ENCODE results near the gene ST8SIA5.

Gene ST8SIA5

DNA sequence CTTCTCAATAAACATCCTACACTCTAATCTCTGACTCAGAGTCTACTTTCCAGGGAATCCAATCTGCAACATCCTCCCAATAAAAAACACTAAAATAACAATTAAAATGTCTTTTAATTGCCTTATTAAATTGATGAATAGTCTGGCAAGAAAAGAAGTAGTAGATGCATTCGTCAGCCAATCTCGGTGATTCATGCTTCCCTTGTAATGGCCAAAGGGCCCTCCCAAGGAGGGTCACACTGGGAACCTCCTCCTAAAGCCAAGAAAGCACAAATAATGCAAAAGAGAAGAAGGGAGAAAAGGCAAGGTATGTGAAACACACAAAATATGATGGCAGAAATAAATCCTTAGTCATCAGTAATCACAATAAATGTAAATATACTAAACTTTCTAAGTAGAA, 16.8 kb downstream of the ST8SIA5 start:
- no peak for DNase-seq (ENCODE audit: low read depth)

DNA sequence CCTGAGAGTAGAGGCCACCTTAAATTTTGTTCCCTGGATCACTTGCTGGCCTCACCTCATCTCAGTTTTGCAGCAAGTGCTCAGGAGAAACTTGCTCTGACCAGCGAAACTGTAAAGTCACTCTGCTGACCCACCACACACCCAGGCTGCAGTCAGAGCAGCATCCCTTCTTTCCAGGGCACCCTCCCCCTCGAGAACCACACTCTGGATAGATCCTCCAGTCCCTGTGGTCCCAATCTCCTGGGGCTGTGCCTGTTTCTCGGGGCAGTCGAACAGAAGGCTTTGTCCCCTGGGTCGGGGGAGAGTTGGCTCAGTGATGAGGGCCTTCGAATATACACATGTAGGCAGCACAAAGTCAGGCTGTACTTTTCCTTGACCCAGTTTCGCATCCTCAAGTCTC, 18.4 kb downstream of the ST8SIA5 start:
- DNase-seq (ENCODE audit: low read depth) = no peak

DNA sequence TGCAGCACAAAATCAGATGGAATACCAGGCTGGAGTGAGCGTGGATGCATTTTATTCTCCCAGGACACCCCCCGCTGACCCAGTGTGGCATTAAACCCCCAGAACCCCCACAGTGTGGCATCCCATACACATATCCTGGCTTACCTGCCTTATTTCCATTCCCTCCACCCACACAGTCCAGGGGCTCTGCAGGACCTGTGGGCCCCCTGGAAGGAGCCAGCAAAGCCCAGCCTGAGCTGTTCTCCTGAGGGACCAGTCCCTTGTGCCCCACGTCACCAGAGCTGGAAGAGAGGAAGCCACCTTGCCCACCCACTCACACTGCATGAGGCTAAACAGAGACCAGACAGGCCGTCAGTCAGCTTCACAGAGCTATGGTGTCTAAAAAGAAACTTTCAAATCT, 20.1 kb downstream of the ST8SIA5 start:
- no peak for DNase-seq (ENCODE audit: low read depth)

DNA sequence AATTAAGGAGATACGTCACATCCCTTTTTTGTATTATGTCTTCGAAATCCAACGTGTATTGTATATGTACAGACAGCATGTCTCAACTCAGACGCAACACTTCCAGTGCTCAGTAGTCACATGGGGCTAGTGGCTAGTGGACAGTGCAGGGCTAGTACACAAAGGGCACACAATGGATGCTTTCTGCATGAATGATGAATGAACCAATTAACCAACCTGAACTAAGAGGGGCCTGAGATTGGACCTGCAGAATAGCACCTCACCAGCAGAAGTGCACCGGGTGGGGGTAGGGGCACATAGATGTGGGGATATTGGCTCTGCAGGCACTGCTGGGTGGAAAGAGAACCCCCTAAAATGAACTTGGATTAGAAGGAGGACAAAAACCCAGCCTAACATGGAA, 20.7 kb downstream of the ST8SIA5 start:
- DNase-seq (ENCODE audit: low read depth) = no peak

DNA sequence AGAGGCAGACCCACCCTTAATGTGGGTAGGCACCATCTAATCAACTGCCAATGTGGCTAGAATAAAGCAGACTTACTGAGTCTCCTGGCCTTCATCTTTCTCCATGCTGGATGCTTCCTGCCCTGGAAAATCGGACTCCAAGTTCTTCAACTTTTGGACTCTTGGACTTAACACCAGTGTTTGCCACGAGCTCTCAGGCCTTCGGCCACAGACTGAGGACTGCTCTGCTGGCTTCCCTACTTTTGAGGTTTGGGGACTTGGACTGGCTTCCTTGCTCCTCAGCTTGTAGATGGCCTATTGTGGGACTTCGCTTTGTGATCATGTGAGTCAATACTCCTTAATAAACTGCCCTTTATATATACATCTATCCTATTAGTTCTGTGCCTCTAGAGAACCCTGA, 21.9 kb downstream of the ST8SIA5 start:
- DNase-seq (ENCODE audit: low read depth) = no peak

DNA sequence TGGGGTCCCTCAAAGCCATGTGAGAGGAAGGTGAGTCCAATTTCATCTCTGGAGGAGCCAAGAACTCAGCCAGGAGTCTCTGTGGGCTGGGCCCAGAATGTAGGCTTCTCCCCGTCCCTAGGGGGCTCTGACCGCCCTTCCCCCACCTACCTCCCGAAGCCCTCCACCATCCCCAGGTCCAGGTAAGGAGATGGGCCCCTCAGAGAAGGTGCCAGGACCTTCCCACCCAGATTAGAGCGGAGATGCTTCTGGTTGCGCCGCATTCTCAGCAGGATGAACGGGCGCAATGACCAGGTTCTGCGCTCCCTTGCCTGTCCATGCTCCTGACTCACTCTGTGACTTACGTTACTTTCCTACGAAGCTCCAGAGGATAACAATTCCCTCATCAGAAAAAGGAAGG, 23.0 kb downstream of the ST8SIA5 start:
- no peak for DNase-seq (ENCODE audit: low read depth)

DNA sequence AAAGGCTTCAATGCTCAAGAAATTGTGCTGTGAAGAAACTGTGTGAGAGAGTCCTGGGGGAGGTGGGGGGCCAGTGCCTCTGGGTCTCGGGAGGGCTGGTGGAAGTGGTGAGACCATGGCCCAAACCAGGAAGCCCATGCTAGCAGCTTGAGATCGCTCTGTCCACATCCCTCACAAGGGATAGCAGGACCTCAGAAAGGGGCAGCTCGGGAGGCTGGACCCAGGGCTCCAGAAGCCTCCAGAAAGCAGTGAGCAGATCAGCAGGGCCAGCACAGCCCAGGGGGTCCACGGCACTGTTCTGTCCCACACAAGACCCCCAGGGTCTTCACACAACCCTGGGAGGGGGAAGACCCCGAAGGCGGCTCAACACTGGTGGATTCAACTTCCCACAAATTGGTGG, 24.1 kb downstream of the ST8SIA5 start:
- no peak for DNase-seq (ENCODE audit: low read depth)

DNA sequence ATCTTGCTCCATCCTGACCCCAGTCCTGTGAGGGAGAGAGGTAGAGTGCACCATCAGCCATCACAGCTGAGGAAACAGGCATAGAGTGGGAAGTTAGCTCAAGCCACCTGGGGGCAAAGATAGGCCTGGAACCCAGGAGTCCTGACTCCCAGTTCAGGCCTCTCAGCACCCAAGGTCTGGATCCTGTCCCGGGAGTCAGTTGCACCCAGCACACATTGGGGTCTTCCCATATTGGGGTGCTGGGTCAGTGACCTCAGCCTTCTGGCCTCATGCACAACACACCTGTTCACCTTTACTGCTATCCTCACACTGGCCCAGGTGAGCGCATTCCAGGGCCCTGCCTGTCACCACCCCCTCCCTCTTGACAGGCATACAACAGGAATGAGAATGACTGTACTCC, 24.7 kb downstream of the ST8SIA5 start:
- DNase-seq (ENCODE audit: low read depth) = no peak

DNA sequence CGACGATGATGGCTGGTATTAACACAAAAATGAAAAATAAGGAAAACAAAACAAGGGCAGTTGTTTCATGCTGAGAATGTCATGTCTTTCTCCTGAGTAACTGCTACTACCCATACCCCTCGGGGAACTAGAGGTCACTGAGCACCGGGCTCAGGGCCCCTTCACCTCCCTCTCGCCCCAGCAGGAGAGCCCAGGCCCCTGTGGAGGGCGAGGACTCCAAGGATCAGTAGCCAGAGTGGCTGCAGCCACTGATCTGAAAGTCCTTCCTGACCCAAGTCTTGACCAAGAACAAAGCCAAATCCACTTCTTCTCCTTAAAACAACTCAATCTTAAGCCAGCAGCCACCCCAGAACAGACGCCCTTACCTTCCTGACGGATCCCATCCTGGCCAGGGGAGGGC, 25.5 kb downstream of the ST8SIA5 start:
- no peak for DNase-seq (ENCODE audit: low read depth)

DNA sequence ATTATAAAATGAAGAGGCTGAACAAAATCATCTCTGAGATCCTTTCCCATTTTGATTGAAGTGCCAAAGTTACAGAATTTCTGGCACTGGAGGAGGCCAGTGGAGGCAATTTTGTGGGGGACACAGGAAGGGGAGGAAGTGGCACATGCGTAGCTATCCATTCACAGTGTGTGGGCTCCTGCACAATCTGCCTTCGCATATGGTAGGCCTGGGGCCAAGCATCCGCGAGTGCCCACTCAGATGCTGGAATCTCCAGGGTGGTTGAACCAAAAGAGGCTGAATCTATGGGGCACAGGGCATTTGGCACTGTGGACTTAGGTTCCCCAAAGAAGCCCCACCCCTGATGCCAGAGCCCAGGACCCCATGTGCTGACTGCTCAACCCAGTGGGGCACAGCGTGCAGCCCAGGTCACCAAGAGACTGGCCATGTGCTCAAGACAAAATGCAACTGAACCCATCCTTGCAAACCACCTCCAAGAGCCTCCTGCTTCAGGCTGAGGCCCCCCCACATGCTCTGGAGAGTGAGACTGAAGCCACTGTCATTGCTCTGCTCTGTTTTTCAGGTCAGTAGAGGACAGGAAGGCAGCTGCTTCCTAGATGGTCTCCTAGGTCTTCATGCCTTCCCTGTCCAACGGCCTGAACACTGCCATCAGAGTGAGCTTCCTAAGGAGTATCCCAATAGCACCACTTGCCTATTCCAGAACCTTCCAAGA, 28.5 kb downstream of the ST8SIA5 start:
- no peak for DNase-seq (ENCODE audit: low read depth)

DNA sequence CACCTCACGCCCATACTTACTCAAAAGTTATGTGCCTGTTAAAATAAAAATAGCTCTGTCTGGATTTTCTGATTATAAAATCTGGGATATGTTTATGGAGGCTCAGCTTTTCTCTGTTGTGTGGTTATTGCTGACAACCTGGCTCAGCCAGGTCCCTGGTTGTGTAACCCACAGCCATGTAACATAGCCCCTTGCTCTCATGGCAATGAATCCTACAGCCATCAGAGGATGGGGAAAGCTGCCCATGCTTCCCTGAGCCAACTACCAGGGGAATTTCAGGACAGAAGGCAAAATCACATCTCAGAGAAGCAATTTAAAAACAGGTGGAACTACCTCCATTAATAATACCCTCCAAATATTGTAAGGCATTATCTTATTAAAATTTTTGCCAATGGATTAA, 29.7 kb downstream of the ST8SIA5 start:
- DNase-seq (ENCODE audit: low read depth) = no peak

DNA sequence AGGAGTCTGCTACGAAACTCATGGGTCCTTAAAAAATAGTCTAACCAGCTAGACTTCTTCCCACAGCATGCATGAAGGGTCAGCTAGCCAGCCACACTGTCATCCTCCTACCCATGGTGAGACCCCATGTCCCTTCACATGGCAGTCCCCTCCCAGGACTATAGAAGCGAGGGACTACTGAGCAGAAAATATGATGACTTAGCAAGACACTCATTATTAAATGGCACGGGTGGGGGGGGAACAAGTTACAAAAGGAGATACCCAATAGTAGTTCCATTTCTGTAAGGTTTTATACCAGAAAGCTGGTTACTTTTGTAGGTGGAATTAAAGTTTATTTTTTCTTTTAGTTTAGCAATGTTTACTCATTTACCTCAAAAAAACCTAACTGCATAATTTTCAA, 31.5 kb downstream of the ST8SIA5 start:
- no peak for DNase-seq (ENCODE audit: low read depth)

DNA sequence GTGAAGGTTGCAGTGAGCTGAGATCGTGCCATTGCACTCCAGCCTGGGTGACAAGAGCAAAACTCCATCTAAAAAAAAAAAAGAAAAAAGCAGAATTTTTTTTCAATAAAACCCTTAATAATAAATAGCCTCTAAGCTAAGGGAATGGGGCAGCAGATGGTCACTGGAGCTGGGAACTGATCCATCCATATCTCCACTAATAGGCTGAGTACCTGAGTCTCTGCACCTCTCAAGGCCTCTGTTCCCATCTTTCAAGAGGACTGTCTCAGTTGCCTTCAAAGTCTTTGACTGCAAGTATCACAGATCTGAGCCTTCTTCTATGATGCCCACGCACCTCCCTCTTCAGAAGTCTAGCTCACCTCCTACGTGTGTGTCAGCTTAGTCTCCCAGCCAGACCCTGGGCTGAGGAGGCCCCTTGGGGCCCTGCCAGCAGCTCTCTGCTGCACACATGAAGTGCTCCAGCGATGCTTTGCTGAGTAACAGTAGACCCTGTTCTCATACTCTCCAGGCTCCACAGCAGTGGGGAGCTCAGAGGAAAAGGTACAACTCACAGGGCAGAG, 32.9 kb downstream of the ST8SIA5 start:
- no peak for DNase-seq (ENCODE audit: low read depth)

DNA sequence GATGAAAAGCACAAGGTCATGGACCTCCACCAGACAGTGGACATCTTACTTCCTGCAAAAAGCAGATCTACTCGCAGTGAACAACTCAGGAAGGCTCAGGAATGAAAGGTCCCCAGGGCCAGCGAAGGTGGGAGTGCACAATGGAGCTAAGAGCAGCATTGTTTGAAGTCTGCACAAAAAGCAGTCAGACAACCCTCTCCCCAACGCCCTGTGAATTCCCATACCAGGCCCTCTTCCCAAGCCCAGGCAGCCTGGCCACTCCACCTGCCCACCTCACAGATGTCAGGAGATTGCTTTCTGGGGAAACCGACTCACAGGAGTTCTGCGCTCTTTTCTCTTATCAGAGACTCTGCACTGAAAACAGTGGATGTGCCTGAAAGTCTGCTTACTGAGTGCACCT, 34.8 kb downstream of the ST8SIA5 start:
- DNase-seq (ENCODE audit: low read depth) = no peak

DNA sequence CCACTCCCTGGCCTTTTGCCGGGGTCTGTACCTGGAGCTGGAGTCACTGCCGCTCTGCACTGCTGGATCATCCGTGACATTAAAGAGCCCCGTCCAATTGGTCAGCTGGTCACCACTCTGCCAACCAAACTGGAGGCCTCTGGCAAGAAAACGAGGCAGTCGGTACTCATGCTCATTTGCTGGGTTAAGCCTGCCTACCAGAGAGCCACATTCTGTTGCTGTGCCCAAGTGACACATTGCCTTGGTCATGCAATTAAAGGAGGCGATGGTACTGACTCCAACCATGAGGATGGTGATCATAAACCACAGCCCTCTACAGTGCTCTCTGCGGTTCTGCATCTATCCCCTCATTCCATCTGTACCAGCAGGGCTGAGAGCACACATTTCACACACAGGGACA, 35.5 kb downstream of the ST8SIA5 start:
- DNase-seq (ENCODE audit: low read depth) = no peak

DNA sequence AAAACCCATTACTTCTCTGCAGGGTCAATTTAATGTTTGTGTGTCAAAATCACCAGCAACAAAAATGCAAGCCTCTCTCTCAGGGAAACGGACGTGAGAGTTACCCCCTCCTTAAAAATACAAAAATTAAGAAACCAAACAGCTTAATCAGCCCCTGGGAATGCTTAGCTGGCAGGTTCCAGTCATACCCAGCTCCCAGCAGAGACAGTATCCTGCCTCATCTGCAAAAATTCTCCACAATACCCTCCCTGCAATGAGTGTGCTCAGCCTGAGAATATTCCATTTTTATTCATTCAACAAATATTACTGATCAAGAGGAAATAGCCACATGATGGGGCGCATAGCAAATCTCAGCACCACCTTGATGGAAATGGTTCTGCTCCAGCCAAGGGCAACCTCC, 36.3 kb downstream of the ST8SIA5 start:
- no peak for DNase-seq (ENCODE audit: low read depth)

DNA sequence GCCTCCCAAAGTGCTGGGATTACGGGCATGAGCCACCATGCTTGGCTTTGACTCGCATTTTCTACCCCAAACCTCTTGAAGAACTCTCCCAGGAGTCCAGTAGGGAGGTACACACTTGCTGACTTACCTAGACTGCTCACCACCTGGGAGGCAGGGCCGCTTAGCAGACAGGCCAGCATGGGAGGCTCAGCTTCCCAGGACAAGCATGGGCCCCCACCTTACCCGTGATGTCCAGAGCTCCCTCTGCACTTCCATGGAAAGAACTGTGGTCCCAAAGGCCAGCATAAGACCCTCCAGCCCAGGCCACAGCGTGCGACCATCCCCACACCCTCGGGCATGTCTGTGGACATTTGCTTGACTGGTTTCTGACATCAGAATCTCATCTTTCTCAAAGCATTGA, 36.8 kb downstream of the ST8SIA5 start:
- no peak for DNase-seq (ENCODE audit: low read depth)

DNA sequence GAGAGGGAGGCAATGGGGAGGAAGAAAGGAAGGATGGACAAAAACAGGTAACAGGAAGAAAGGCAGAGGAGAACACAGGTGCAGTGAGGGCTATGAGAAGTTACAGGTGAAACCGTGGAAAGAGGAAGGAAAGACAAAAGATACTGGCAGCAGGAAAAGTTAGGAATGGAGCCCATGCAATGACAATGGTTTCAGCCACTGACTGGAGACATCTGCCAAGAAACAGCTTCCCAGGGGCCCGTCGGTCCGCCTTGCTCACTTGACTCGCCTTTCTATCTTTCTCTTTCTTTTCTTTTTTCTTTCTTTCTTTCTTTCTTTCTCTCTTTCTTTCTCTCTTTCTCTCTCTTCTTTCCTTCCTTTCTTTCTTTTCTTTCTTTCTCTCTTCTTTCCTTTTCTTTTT, 37.5 kb downstream of the ST8SIA5 start:
- DNase-seq (ENCODE audit: low read depth) = no peak

DNA sequence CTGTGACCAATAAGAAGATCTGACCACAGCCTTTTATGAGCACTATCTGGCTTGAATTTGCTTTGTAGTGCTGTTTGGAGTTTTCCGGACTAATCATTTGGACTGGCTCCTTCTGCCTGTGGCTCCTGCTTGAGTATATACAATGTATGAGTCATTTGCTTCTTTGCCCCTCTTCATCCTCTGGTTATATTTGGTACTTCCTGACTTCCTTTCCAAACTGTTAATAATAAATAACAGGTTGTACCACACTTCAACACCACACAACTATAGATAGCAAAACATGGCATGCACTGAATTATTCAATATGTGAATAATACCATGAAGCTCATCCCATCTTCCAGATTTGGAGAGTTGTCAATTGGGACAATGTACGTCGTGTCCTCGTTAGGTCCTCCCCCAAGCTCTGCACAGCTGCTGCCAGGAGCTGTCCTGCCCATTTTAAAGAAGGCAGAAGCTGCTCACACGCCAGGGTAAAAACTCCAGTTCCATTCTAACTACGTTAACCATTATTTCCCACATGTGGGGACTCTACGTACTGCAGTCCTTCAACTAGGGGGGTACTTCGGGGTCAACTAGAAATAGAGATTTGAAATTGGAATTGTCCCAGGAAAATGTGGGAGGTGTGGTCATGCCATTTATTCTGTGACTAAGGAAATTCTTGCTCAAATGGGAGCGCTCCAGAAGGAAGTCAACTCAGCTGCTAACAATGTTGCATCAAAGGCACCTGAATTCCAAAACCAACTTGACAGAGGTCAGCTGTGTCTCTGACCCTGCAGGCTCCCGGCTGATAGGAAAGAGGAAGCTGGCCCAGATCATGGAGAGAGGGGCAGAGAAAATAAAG, 38.1 kb downstream of the ST8SIA5 start:
- DNase-seq (ENCODE audit: low read depth) = peak; percentile 21

DNA sequence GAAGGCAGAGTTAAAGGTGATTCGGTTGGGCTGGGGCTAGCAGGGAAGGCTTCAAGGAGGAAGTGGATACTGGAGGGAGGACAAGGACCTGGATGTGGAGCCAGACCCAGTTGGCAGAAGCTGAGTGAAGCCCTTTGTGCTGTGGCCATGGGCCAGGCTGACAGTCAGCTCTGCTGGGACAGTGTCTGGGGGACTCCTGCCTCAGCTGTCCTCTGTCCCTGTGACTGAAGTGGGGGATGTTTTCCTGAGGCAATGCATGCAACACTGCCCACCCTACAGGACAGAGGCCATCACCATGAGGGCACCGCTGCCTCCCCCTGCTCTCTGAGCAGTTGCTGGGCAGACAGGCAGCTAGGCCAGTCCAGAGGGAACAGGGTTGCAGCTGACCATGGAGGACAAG, 40.0 kb downstream of the ST8SIA5 start:
- DNase-seq (ENCODE audit: low read depth) = no peak

DNA sequence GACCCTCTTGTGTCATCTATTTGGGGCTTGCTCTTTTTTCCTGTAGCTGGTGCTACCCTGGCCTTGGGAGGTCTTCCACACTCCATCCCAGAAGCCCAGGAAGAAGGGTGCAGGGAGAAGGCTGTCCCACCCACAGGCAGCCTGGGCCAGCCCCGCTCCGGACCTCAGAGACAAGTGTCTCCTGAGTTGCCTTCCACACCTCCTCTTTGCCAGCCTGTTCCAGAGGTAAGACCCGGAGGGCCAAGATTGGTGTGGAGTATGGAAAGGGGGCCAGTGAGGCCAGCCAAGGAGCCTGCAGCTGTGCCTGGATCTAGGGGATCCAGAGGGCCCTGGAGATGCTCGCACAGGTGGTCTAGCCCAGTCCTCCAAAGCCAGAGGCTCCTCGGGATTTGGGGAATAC, 40.5 kb downstream of the ST8SIA5 start:
- no peak for DNase-seq (ENCODE audit: low read depth)

DNA sequence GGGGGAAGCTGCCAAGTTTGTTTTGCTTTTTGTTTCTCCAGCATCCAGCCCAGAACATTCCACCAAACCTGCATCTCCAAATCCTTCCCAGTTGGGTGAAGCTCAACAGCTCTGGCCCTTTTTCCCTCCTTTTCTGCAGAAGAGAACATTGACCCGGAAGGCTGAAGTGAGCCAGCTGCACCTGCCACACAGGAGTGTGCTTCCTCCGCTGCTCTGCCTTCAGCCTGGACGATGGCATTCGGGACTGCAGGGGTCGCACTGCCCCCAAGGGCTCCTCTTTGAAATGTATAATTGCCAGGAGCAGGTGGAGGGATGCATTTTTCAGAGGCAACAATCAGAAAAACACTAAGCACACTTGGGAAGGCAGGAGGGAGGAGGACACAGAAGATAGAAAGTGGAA, 41.8 kb downstream of the ST8SIA5 start:
- DNase-seq (ENCODE audit: low read depth) = no peak

DNA sequence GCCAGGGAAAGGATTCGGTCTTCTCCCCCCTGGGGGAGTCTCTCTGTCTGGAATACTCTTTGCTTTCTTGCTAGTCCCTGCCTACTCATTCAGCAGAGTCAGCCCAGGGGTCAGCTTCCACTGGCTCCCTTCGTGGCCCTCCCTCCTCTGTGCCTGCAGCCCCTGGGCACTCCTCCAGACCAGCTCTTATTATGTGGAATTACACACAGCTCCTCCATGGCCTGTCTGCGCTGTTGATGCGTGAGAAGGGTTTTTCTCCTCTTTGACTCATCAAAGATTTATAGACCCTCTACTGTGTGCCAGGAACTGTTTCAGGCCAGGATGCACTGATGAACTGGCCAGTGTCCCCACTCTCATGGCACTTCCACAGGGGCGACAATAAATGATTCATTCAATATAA, 44.4 kb downstream of the ST8SIA5 start:
- no peak for DNase-seq (ENCODE audit: low read depth)

Data from fibroblast of the conjunctiva (primary cell).